HG03108 (cell line): ENCODE results near the gene ATP2B2.
"Not testable (repeated sequence)": the region's sequence is repeated elsewhere in the genome, so short reads cannot be mapped to it uniquely, and the experiment has no call there.

Experiments
- ATAC-seq: cut with Tn5 transposase; IDR thresholded peaks from one replicate; pipeline ENCODE4 v1.9.1; 2021; ENCODE audit warnings: moderate library complexity; ENCODE audit not compliant: unreplicated experiment

Gene ATP2B2

GRCh38 chr3:10505050-10505790, at the start of gene ATP2B2:
Gene ATP2B2 (minus strand): TSS chr3:10505586. CDS start chr3:10449543, 56,043 bp downstream.
- no peak for ATAC-seq

GRCh38 chr3:10554746-10555145, 49.4 kb upstream of the ATP2B2 start:
- no peak for ATAC-seq

GRCh38 chr3:10554236-10554611, 48.8 kb upstream of the ATP2B2 start:
- no peak for ATAC-seq

- no peak for ATAC-seq
Observed at GRCh38 chr3:10553591-10554235, 48.3 kb upstream of the ATP2B2 start.

- ATAC-seq = no peak
Observed at GRCh38 chr3:10552631-10552943, 47.2 kb upstream of the ATP2B2 start.

GRCh38 chr3:10551821-10552630, 46.6 kb upstream of the ATP2B2 start:
- peak; percentile 50 for ATAC-seq

GRCh38 chr3:10551139-10551538, 45.8 kb upstream of the ATP2B2 start:
- ATAC-seq = no peak

GRCh38 chr3:10550705-10551104, 45.3 kb upstream of the ATP2B2 start:
- no peak for ATAC-seq

- ATAC-seq = no peak
Observed at GRCh38 chr3:10549617-10550230, 44.3 kb upstream of the ATP2B2 start.

- ATAC-seq = no peak
Observed at GRCh38 chr3:10548992-10549391, 43.6 kb upstream of the ATP2B2 start.

- no peak for ATAC-seq
Observed at GRCh38 chr3:10547841-10548783, 42.7 kb upstream of the ATP2B2 start.

GRCh38 chr3:10547413-10547812, 42.0 kb upstream of the ATP2B2 start:
- ATAC-seq = no peak

GRCh38 chr3:10546820-10547263, 41.5 kb upstream of the ATP2B2 start:
- ATAC-seq = no peak

GRCh38 chr3:10546181-10546624, 40.8 kb upstream of the ATP2B2 start:
- no peak for ATAC-seq

- ATAC-seq = no peak
Observed at GRCh38 chr3:10542518-10542917, 37.1 kb upstream of the ATP2B2 start.

GRCh38 chr3:10540347-10540746, 35.0 kb upstream of the ATP2B2 start:
- ATAC-seq = not testable (repeated sequence)

GRCh38 chr3:10534066-10534465, 28.7 kb upstream of the ATP2B2 start:
- no peak for ATAC-seq

GRCh38 chr3:10533737-10534023, 28.3 kb upstream of the ATP2B2 start:
- no peak for ATAC-seq

GRCh38 chr3:10532939-10533736, 27.8 kb upstream of the ATP2B2 start:
- no peak for ATAC-seq

- no peak for ATAC-seq
Observed at GRCh38 chr3:10531031-10531430, 25.6 kb upstream of the ATP2B2 start.
